CD1c-positive myeloid dendritic cell (primary cell): ENCODE results near the gene GLYATL1.

Experiments
- DNase-seq: peaks from one replicate; pipeline ENCODE4 v3.0.0-alpha.2; 2016; ENCODE audit errors: extremely low spot score

GLYATL1 gene

DNA sequence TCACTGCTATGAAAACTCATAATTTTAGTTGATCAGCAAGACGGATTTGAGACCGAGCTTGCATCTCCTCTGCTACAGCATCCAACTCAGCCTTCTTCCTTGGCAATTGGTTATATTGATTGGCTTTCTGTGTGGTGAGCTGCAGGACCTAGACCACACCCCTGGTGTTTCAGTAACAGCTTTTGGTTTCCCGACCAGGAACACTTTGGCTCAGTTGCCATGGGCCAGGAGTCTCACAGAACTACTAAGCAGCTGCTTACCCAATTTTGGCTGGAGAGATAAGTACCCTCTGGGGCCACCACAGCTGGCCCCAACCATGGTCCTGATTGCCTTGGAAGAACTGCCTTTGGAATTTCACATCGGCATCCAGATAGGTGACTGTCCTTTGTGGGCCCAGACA, at the start of gene GLYATL1:
GLYATL1 (plus strand) TSS at position 212 of the 400 bp plus-strand sequence. CDS start 7,600 bp downstream, outside the sequence.
- DNase-seq, result no peak

DNA sequence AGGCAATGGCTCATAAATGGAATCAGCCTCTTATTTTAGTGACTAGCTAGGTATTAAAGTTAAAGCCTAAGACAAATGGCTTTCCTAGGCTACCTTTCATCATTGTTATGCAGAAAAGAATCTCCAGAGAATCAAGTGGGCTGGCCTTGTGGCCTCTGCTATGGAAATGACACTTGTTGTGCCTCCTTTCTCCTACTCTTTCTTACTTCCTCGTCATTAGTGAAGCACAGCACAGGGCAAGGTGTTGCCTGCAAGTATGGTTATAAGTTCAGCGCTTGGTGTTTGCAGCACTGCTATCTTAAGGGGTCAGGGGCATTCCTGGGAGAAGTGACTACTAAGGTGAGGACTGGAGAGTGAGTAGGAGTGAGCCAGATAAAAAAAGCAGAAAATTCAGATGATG, 45.4 kb upstream of the GLYATL1 start:
- no peak for DNase-seq

DNA sequence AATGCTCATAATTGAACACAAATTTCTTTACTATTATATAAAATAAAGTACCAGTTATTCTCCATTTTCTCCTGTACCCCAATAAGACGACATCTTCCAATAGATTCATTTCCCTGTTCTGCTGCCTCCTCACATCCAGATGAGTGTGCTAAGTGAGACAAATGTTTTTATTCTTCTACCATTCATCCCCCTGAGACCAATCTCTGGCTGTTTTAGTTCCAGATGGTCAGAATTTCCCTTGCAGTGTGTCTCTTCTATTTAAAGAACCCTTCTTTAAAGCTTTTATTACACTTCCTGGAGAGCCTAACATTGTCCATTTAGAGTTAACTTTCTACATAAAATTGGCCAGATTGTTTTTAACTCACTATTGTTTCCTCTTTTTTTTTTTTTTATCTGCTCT, 41.2 kb upstream of the GLYATL1 start:
- no peak for DNase-seq

DNA sequence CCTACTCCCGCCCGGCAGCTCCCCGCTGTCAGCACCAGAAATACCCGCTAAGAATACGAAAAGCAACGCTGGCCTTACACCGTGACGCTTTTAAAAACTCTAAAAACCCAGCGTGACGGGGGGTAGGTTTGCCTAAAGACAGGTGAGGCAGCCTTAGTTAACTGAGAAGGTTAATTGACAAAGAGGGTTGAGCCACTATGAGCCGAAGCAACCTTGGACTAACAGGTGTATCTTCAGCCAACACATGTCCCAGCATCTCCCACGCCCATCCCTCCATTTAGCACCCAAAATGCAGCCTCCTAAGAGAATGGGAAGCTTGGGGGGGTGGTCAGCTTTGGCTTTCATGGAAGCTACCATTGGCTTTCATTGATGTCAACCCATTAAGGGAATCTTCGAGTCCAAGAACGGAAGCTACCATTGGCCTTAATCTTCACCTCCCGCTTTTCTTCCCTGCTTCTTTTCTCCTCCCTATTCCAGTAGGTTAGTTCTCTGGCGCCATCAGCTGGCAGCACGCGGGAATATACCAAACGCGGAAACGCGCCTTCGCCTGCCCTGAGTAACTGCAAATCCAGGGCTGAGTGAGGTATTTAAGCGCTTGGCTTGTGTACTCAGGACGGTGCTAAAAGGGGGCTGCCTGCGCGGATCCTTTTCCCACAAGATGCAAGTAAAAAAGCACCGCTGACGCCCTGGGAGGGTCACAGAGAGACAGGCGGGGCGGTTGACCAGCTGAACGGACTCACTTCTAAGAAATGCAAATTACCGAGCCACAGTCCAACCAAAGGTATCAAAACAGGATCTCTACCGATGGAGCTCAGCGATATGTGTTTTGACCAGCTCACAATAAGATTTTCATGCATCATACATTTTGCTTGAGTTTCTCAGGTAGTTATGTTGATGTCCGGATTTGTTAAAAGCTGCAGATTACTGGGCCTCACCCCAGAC, 38.5 kb upstream of the GLYATL1 start:
- DNase-seq, result peak; percentile 74

GRCh38 chr11:58902881-58903280, 36.4 kb upstream of the GLYATL1 start:
- DNase-seq, result no peak

- no peak for DNase-seq
Measured at GRCh38 chr11:58905011-58905720, 34.1 kb upstream of the GLYATL1 start.

DNA sequence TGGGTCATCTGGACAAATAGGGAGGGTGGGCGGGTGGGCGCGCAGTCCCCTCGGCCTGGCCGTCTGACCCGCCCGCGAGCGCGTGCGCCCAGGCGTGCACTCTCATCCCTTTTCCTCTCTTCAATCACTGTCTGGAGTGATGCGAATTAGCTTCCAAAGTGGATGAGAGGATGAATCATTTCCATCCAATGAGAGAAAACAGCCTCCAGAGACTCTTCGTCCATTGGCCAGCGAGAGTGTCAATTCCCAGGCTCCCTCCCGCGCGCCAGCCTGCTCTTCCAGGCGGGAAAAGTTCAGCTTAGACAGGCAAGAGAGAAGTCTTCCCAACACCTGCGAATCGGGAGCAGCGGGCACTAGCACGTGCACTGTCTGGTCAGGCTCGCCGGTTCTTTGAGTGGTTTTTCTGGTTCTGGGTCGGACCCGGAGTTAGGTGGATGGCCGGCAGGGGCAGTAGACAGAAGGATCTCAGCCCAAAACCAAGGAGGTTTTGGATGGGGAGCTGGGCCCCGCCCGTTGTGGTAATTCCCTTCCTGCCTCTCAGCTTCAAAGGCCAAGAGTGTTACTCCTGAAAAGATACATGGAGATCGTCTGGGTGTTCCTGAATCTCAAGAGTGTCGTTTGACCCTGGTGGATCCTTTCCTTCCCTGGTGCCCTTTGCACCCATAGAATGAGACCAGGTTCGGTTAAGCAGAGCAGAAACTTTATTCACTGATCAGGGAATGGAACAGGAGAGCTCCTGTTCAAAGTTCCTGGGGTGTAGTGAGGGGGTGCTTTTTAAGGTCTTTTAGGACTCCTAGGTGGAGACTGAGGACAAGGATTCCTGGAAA, 33.4 kb upstream of the GLYATL1 start:
- no peak for DNase-seq

GRCh38 chr11:58907780-58908179, 31.5 kb upstream of the GLYATL1 start:
- peak; percentile 86 for DNase-seq

- no peak for DNase-seq
Measured at GRCh38 chr11:58912124-58912523, 27.2 kb upstream of the GLYATL1 start.

GRCh38 chr11:58913685-58914084, 25.6 kb upstream of the GLYATL1 start:
- DNase-seq, result no peak

- DNase-seq, result no peak
Measured at GRCh38 chr11:58914821-58915543, 24.3 kb upstream of the GLYATL1 start.

DNA sequence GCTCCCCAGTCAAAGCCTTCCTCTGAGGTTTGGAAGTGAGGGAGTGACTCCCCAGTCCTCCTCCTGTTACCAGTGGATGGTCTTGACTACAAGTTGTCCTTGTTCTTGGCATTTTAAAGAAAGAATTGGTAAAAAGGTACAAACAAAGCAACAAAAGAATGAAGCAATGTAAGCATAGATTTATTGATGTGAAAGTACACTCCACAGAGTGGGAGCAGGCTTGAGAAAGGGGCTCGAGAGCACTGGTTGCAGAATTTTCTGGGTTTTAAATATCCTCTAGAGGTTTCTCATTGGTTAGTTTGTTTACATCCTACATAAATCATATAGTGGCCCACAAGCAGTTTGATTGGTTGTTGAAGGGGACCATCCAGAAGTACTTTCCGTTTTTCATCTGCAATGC, 22.7 kb upstream of the GLYATL1 start:
- DNase-seq, result no peak

DNA sequence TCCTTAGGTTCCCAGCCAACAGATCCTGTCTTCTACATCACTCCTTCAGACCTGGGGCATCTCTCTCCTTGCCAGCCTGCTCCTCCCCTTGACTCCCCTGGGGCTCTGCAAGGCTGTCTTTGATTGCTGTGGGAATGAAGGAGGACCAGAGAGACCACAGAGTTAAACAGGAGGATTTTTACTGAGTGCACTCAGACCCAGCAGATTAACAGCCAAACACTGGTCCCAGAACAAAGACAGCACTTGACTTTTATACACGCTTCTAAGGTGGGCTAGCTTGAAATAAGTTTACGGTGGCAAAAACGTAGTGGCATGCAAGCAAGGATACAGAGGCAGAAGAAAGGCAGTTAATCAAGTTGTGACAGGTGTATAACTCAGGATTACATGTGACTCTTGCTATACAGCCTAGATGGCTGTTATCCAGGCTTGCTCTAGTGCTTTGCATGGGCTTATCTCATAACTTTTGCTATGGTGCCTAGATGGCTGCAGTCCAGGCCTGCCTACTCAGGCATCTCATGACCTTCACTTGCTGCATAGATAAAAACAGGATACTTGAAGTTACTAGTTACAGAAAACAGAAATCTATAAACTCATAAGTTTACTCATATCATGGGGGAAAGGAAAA, 22.0 kb upstream of the GLYATL1 start:
- no peak for DNase-seq

DNA sequence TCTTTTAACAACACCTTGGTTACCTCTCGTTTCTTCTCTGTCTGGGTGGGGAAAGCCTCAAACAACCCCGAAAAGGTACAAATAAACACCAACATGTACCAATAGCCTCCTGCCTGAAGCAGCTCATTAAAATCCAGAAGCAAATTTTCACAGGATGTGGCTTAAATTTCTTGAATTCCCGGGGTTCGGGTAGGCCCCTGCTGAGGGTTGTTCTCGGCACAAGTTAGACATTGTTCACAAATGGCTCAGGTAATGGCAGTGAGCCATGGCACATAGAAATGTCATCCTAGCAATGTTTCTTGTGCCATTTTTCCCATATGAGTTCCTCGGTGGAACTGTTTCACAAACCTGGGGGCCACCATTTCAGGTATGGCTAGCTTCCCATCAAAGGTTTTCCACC, 19.7 kb upstream of the GLYATL1 start:
- no peak for DNase-seq

GRCh38 chr11:58919980-58920379, 19.3 kb upstream of the GLYATL1 start:
- DNase-seq, result no peak

GRCh38 chr11:58921778-58922390, 17.4 kb upstream of the GLYATL1 start:
- DNase-seq, result no peak

GRCh38 chr11:58922479-58922878, 16.8 kb upstream of the GLYATL1 start:
- no peak for DNase-seq

GRCh38 chr11:58923300-58923788, 15.9 kb upstream of the GLYATL1 start:
- DNase-seq, result peak; percentile 14

GRCh38 chr11:58924230-58924629, 15.1 kb upstream of the GLYATL1 start:
- no peak for DNase-seq

- no peak for DNase-seq
Measured at GRCh38 chr11:58926251-58926650, 13.0 kb upstream of the GLYATL1 start.
